GM12874 (cell line): ENCODE results near the gene MAP2K4.

Source experiments
- CTCF ChIP-seq: IDR thresholded peaks from 2 replicates; pipeline ENCODE4 v1.5.1; 2011; ENCODE audit warnings: low read depth, mild to moderate bottlenecking, control low read depth, low read length, moderate library complexity; ENCODE audit not compliant: insufficient read depth

MAP2K4 gene

GRCh38 chr17:12128946-12129345, 108.3 kb downstream of the MAP2K4 start:
- no peak for TF ChIP-seq CTCF

- TF ChIP-seq CTCF = no peak
Measured at GRCh38 chr17:12133183-12133582, 112.5 kb downstream of the MAP2K4 start.

GRCh38 chr17:12134101-12134500, 113.4 kb downstream of the MAP2K4 start:
- TF ChIP-seq CTCF = no peak

- TF ChIP-seq CTCF = no peak
Measured at GRCh38 chr17:12134587-12134986, 113.9 kb downstream of the MAP2K4 start.

GRCh38 chr17:12136243-12136642, 115.6 kb downstream of the MAP2K4 start:
- TF ChIP-seq CTCF = no peak

- no peak for TF ChIP-seq CTCF
Measured at GRCh38 chr17:12136646-12137045, 116.0 kb downstream of the MAP2K4 start.

GRCh38 chr17:12137859-12138258, 117.2 kb downstream of the MAP2K4 start:
- TF ChIP-seq CTCF = no peak

- TF ChIP-seq CTCF = no peak
Measured at GRCh38 chr17:12140685-12141084, 120.0 kb downstream of the MAP2K4 start.
